IMR-90 (cell line): ENCODE measurements around the gene EPB41L3. TPM values are rescaled to one million over a fixed set of nuclear protein-coding genes. Genes with fewer than 3 reads are reported as not detected.
A peak's percentile ranks its signal among the peaks of the same experiment; 100 is the strongest.

ENCODE experiments used
- ATAC-seq: fragments of 200-7000 bp; cut with Tn5 transposase; 2 replicates; pipeline ENCODE4 v1.9.1; 2020; ENCODE audit warnings: low read depth, mild to moderate bottlenecking, moderate library complexity
- BruUV-seq: library from RNA; stranded (reverse); fragments of 400-500 nt; replicated peaks from 2 replicates; lab custom pipeline; 2021; lab: Mats Ljungman, UMichigan
- CTCF ChIA-PET: fragments of 300-600 bp; formaldehyde crosslinking; extraction: SDS; loops from one replicate; lab custom pipeline; 2021; ENCODE audit warnings: antibody characterized with exemption; lab: Yijun Ruan, JAX
- POLR2A ChIA-PET: fragments of 300-600 bp; sonication (Branson Sonifier 250); formaldehyde crosslinking; loops from one replicate; lab custom pipeline; 2022; ENCODE audit warnings: antibody characterized with exemption; ENCODE audit not compliant: unreplicated experiment; lab: Charles Lee
- DNase-seq: peaks from one replicate; pipeline ENCODE4 v3.0.0; 2013
- H2AFZ ChIP-seq: replicated peaks from 2 replicates; pipeline ENCODE3; 2013; ENCODE audit warnings: low read length, mild to moderate bottlenecking; ENCODE audit not compliant: poor library complexity
- H2AK5ac ChIP-seq: 2 replicates; pipeline ENCODE4 v1.6.1; 2013; ENCODE audit warnings: low read depth, low read length, inconsistent platforms
- H2AK9ac ChIP-seq: replicated peaks from 2 replicates; pipeline ENCODE3; 2013; ENCODE audit warnings: mild to moderate bottlenecking, low read depth, low read length, moderate library complexity; ENCODE audit not compliant: poor library complexity
- H2BK120ac ChIP-seq: 2 replicates; pipeline ENCODE4 v1.6.1; 2013; ENCODE audit warnings: low read depth, low read length, inconsistent platforms
- H2BK15ac ChIP-seq: 3 replicates; pipeline ENCODE4 v1.6.1; 2013; ENCODE audit warnings: low read depth, low read length, inconsistent platforms
- H2BK20ac ChIP-seq: 2 replicates; pipeline ENCODE4 v1.6.1; 2013; ENCODE audit warnings: low read depth, mild to moderate bottlenecking, inconsistent platforms, low read length, moderate library complexity
- H2BK5ac ChIP-seq: 2 replicates; pipeline ENCODE4 v1.6.1; 2013; ENCODE audit warnings: mild to moderate bottlenecking, low read depth, low read length, inconsistent platforms; ENCODE audit not compliant: poor library complexity, severe bottlenecking
- H3K14ac ChIP-seq: replicated peaks from 2 replicates; pipeline ENCODE4 v1.6.1; 2013; ENCODE audit warnings: low read depth, low read length, inconsistent platforms
- H3K18ac ChIP-seq: 2 replicates; pipeline ENCODE4 v1.6.1; 2013; ENCODE audit warnings: low read depth, low read length, control low read depth
- H3K23ac ChIP-seq: 2 replicates; pipeline ENCODE4 v1.6.1; 2013; ENCODE audit warnings: low read depth, low read length, inconsistent platforms
- H3K27ac ChIP-seq: 2 replicates; pipeline ENCODE4 v1.5.1; 2013; ENCODE audit warnings: mild to moderate bottlenecking, control low read depth, low read length; ENCODE audit not compliant: insufficient read depth
- H3K27me3 ChIP-seq: 2 replicates; pipeline ENCODE4 v1.6.1; 2013; ENCODE audit warnings: low read length; ENCODE audit not compliant: control insufficient read depth, insufficient read depth
- H3K36me3 ChIP-seq: 2 replicates; pipeline ENCODE4 v1.6.1; 2013; ENCODE audit warnings: low read length, mixed read lengths; ENCODE audit not compliant: control insufficient read depth, insufficient read depth
- H3K4ac ChIP-seq: 2 replicates; pipeline ENCODE4 v1.6.1; 2013; ENCODE audit warnings: low read depth, low read length, inconsistent platforms
- H3K4me1 ChIP-seq: 2 replicates; pipeline ENCODE4 v1.6.1; 2013; ENCODE audit warnings: low read length, mixed read lengths; ENCODE audit not compliant: control insufficient read depth, insufficient read depth
- H3K4me2 ChIP-seq: 2 replicates; pipeline ENCODE4 v1.6.1; 2013; ENCODE audit warnings: low read depth, mild to moderate bottlenecking, control low read depth, low read length, moderate library complexity
- H3K4me3 ChIP-seq: 2 replicates; pipeline ENCODE4 v1.5.1; 2013; ENCODE audit warnings: low read depth, mild to moderate bottlenecking, control low read depth, low read length, moderate library complexity; ENCODE audit not compliant: insufficient read depth
- H3K56ac ChIP-seq: 2 replicates; pipeline ENCODE4 v1.6.1; 2013; ENCODE audit warnings: low read length, inconsistent platforms; ENCODE audit not compliant: insufficient read depth; ENCODE audit errors: extremely low read depth
- H3K79me1 ChIP-seq, 2 experiments: 2 replicates each; pipeline ENCODE4 v1.6.1; 2013; ENCODE audit warnings: low read length in 2 of 2, inconsistent platforms in 1 of 2, low read depth in 1 of 2
- H3K9ac ChIP-seq: 2 replicates; pipeline ENCODE4 v1.6.1; 2013; ENCODE audit warnings: low read depth, low read length, control low read depth
- H3K9me1 ChIP-seq: 2 replicates; pipeline ENCODE4 v1.6.1; 2013; ENCODE audit warnings: low read length, inconsistent platforms; ENCODE audit not compliant: insufficient read depth
- H3K9me3 ChIP-seq: 2 replicates; pipeline ENCODE4 v1.6.1; 2013; ENCODE audit warnings: low read length; ENCODE audit not compliant: control insufficient read depth, insufficient read depth
- H4K20me1 ChIP-seq: 2 replicates; pipeline ENCODE4 v1.6.1; 2013; ENCODE audit warnings: low read length, inconsistent platforms; ENCODE audit not compliant: insufficient read depth
- H4K5ac ChIP-seq: 2 replicates; pipeline ENCODE4 v1.6.1; 2013; ENCODE audit warnings: mild to moderate bottlenecking, low read depth, low read length, control low read depth
- H4K8ac ChIP-seq, 2 experiments: 2 replicates each; pipeline ENCODE4 v1.6.1; 2013; ENCODE audit warnings: low read depth in 2 of 2, low read length in 2 of 2, control low read depth in 1 of 2, inconsistent platforms in 1 of 2
- H4K91ac ChIP-seq: 2 replicates; pipeline ENCODE4 v1.6.1; 2013; ENCODE audit warnings: low read depth, low read length, inconsistent platforms; ENCODE audit not compliant: insufficient read depth
- CHD1 ChIP-seq: IDR thresholded peaks from 2 replicates; pipeline ENCODE4 v1.6.1; 2012; ENCODE audit warnings: low read depth, low read length, improper control_type of control experiment
- FOS ChIP-seq: fragments of 150-350 bp; IDR thresholded peaks from 2 replicates; pipeline ENCODE4 v1.6.1; 2016; ENCODE audit warnings: low read depth, low read length
- MAFK ChIP-seq: IDR thresholded peaks from 2 replicates; pipeline ENCODE4 v1.6.1; 2012; ENCODE audit warnings: low read depth, low read length, improper control_type of control experiment
- MAZ ChIP-seq: IDR thresholded peaks from 2 replicates; pipeline ENCODE4 v1.6.1; 2012; ENCODE audit warnings: low read depth, mild to moderate bottlenecking, low read length, improper control_type of control experiment, moderate library complexity, borderline replicate concordance
- MXI1 ChIP-seq: IDR thresholded peaks from 2 replicates; pipeline ENCODE4 v1.6.1; 2012; ENCODE audit warnings: low read depth, mild to moderate bottlenecking, low read length, moderate library complexity, borderline replicate concordance
- NFE2L2 ChIP-seq: fragments of 150-350 bp; IDR thresholded peaks from 2 replicates; pipeline ENCODE4 v1.6.1; 2016; ENCODE audit warnings: low read depth, mild to moderate bottlenecking, low read length
- POLR2A ChIP-seq: IDR thresholded peaks from 2 replicates; pipeline ENCODE4 v1.6.1; 2012; ENCODE audit warnings: mild to moderate bottlenecking, low read depth, low read length
- RAD21 ChIP-seq: IDR thresholded peaks from 2 replicates; pipeline ENCODE4 v1.6.1; 2012; ENCODE audit warnings: low read length, improper control_type of control experiment
- RFX5 ChIP-seq: IDR thresholded peaks from 2 replicates; pipeline ENCODE4 v1.8.0; 2012; ENCODE audit warnings: low read depth, mild to moderate bottlenecking, low read length, moderate library complexity
- SMC3 ChIP-seq: fragments of 150-350 bp; IDR thresholded peaks from 2 replicates; pipeline ENCODE4 v1.6.1; 2016; ENCODE audit warnings: low read depth, mild to moderate bottlenecking, antibody characterized with exemption, low read length, moderate library complexity
- WGBS, 2 experiments: methylation state at CpG; one replicate each; pipeline versions ENCODE4 v1.1.5 to v1.1.7; 2013; ENCODE audit warnings: missing lambda C conversion rate in 2 of 2; ENCODE audit not compliant: insufficient read length in 1 of 2; ENCODE audit errors: extremely low coverage in 2 of 2; 5-methylcytosine and 5-hydroxymethylcytosine counted together
- dilution Hi-C: fragments of 300-500 bp; cut with HindIII; formaldehyde crosslinking; loops from one replicate; pipeline ENCODE4 v1.14.3; 2018; ENCODE audit warnings: low sequenced_read_pairs; ENCODE audit not compliant: unreplicated experiment
- in situ Hi-C: fragments of 300-500 bp; cut with MboI; formaldehyde crosslinking; loops from 3 replicates; pipeline ENCODE4 v1.14.3; 2019; ENCODE audit warnings: low sequenced_read_pairs, inconsistent platforms, mixed read lengths
- intact Hi-C: fragments of 100-400 bp; cut with micrococcal nuclease; formaldehyde crosslinking; loops from 2 replicates; pipeline ENCODE4 v1.10.0; 2022
- polyA plus RNA-seq, 3 experiments: library from polyadenylated mRNA; depleted of rRNA; stranded (reverse); fragments of >200 nt; gene quantifications; 2 replicates each; pipeline ENCODE4 v1.2.3, GENCODE V29; 2012; ENCODE audit warnings: low replicate concordance in 1 of 3
- total RNA-seq: library from RNA; depleted of rRNA; stranded (reverse); fragments of >200 nt; gene quantifications from 2 replicates; pipeline ENCODE4 v1.2.3, GENCODE V29; 2012
- TF ChIP-seq, protein P1 (sequence below): fragments of 150-350 bp; IDR thresholded peaks from 2 replicates; pipeline ENCODE4 v1.6.1; 2017; ENCODE audit warnings: mild to moderate bottlenecking, antibody characterized with exemption, low read length, low read depth
- TF ChIP-seq, protein P2 (sequence below): conservative IDR thresholded peaks from 2 replicates; pipeline ENCODE4 v1.5.1; 2012; ENCODE audit warnings: mild to moderate bottlenecking, low read depth, low read length, improper control_type of control experiment
- TF ChIP-seq, protein P3 (sequence below): fragments of 150-350 bp; IDR thresholded peaks from 2 replicates; pipeline ENCODE4 v1.6.1; 2016; ENCODE audit warnings: low read depth, mild to moderate bottlenecking, low read length, moderate library complexity, borderline replicate concordance

The EPB41L3 gene
- total and polyA plus RNA-seq, 2 of the 4 experiments (the other 2 are of a cell fraction) = 36.6 to 70.3 TPM

DNA sequence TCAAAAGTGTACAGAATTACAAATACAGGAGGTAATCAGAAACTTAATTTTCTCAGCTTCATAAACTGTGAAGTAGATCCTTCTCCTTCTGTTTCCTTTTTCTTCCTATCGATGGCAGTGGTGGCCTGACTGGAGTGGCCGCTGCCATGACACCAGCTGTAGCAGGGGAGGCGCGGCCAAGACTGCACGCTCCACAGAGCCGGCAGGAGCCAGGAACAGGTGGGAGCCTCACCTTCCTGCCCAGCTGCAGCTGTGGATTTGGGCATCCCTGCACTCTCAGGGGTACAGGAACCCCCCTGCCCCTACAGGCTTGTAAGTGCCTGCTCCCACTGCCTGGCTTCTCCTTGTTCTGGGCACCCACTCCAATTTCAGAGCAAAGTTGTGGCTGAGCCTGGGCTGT lies 76.1 kb downstream of the EPB41L3 start:
- TF ChIP-seq POLR2A (no peak), FOS (no peak), CHD1 (no peak), RAD21 (no peak), MAFK (no peak), RFX5 (no peak), NFE2L2 (no peak), MXI1 (no peak), MAZ (no peak), SMC3 (no peak)
- TF ChIP-seq, protein P1, sequence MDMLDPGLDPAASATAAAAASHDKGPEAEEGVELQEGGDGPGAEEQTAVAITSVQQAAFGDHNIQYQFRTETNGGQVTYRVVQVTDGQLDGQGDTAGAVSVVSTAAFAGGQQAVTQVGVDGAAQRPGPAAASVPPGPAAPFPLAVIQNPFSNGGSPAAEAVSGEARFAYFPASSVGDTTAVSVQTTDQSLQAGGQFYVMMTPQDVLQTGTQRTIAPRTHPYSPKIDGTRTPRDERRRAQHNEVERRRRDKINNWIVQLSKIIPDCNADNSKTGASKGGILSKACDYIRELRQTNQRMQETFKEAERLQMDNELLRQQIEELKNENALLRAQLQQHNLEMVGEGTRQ = no peak
- TF ChIP-seq, protein P2, sequence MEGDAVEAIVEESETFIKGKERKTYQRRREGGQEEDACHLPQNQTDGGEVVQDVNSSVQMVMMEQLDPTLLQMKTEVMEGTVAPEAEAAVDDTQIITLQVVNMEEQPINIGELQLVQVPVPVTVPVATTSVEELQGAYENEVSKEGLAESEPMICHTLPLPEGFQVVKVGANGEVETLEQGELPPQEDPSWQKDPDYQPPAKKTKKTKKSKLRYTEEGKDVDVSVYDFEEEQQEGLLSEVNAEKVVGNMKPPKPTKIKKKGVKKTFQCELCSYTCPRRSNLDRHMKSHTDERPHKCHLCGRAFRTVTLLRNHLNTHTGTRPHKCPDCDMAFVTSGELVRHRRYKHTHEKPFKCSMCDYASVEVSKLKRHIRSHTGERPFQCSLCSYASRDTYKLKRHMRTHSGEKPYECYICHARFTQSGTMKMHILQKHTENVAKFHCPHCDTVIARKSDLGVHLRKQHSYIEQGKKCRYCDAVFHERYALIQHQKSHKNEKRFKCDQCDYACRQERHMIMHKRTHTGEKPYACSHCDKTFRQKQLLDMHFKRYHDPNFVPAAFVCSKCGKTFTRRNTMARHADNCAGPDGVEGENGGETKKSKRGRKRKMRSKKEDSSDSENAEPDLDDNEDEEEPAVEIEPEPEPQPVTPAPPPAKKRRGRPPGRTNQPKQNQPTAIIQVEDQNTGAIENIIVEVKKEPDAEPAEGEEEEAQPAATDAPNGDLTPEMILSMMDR = no peak
- TF ChIP-seq, protein P3, sequence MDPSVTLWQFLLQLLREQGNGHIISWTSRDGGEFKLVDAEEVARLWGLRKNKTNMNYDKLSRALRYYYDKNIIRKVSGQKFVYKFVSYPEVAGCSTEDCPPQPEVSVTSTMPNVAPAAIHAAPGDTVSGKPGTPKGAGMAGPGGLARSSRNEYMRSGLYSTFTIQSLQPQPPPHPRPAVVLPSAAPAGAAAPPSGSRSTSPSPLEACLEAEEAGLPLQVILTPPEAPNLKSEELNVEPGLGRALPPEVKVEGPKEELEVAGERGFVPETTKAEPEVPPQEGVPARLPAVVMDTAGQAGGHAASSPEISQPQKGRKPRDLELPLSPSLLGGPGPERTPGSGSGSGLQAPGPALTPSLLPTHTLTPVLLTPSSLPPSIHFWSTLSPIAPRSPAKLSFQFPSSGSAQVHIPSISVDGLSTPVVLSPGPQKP = no peak
- no peak overlapping the region for H4K5ac ChIP-seq
- no peaks in the 10 kb centered on the region for H3K27me3 ChIP-seq
- no peaks in the 10 kb centered on the region for H3K36me3 ChIP-seq
- no peak overlapping the region for H2BK20ac ChIP-seq
- 0 out of 2 replicates have a peak, but pooled peaks cover 4% of the 10 kb centered on the region for H3K9me1 ChIP-seq
- in situ Hi-C loops (no loop called here), dilution Hi-C loops (no loop called here), intact Hi-C loops (no loop called here)
- DNase-seq (no peak), ATAC-seq (no peak)
- H3K18ac ChIP-seq = no peak overlapping the region
- H3K79me1 ChIP-seq = peaks cover 0 to 9% of the 10 kb centered on the region in 2 experiments; a peak in 3 of 4 replicates
- WGBS, 2 experiments = no CpG with 5 or more reads among the region's 6 CpGs
- H3K56ac ChIP-seq = no peak overlapping the region
- H3K4me2 ChIP-seq = no peak overlapping the region
- peak overlapping the region; percentile 35 for H2AFZ ChIP-seq
- no peak overlapping the region for H3K14ac ChIP-seq
- no peak overlapping the region for H2BK5ac ChIP-seq
- no peak overlapping the region for H3K9ac ChIP-seq
- H3K4me1 ChIP-seq = peaks cover 4% of the 10 kb centered on the region; the same call in 1 of the 2 replicates
- ChIA-PET CTCF (no interaction called here), POLR2A (no interaction called here)
- H3K4ac ChIP-seq = no peak overlapping the region
- H3K9me3 ChIP-seq = no peaks in the 10 kb centered on the region
- BruUV-seq = no TSS peak
- H2AK5ac ChIP-seq = no peak overlapping the region
- H2AK9ac ChIP-seq = no peak overlapping the region
- no peaks in the 10 kb centered on the region for H4K20me1 ChIP-seq
- H3K23ac ChIP-seq = no peak overlapping the region
- H3K4me3 ChIP-seq = no peak overlapping the region
- H2BK120ac ChIP-seq = no peak overlapping the region
- H2BK15ac ChIP-seq = no peak overlapping the region
- H4K8ac ChIP-seq = no peak overlapping the region
- H4K91ac ChIP-seq = no peak overlapping the region
- H3K27ac ChIP-seq = no peak overlapping the region
